ENCODE data around the gene ATP8A2.

- TF ChIP-seq CTCF (IDR thresholded peaks at IDR 0.05; ENCODE audit: insufficient read depth, low read depth, low read length) (no peak), EZH2 (IDR thresholded peaks at IDR 0.05; ENCODE audit: insufficient read depth, low read length) (no peak)
Observed at GRCh38 chr13:25462301-25463125, 90.7 kb downstream of the ATP8A2 start.

Data from astrocyte (in vitro differentiated cells and primary cell).